GM19463 (cell line): Measurements from ENCODE around the gene GAS5.
"Not testable (repeated sequence)": the region's sequence is repeated elsewhere in the genome, so short reads cannot be mapped to it uniquely, and the experiment has no call there.

ENCODE experiments used
- ATAC-seq: cut with Tn5 transposase; IDR thresholded peaks from one replicate; pipeline ENCODE4 v1.9.1; 2021; ENCODE audit warnings: mild to moderate bottlenecking, moderate library complexity; ENCODE audit not compliant: unreplicated experiment

The GAS5 gene

GRCh38 chr1:173867753-173868265 is at the start of gene GAS5:
Gene GAS5, minus strand, starts transcription at chr1:173867989.
- peak; percentile 60 for ATAC-seq

- ATAC-seq = no peak
Observed at GRCh38 chr1:173917149-173917548, 49.4 kb upstream of the GAS5 start, which contains the start of gene SERPINC1. Gene SERPINC1, minus strand, starts transcription at chr1:173917327. Its CDS starts 68 bp downstream, at chr1:173917259.

- ATAC-seq = no peak
Observed at GRCh38 chr1:173916667-173917066, 48.9 kb upstream of the GAS5 start.

- ATAC-seq = no peak
Observed at GRCh38 chr1:173915596-173915995, 47.8 kb upstream of the GAS5 start.

- ATAC-seq = no peak
Observed at GRCh38 chr1:173914366-173914871, 46.6 kb upstream of the GAS5 start.

- ATAC-seq = no peak
Observed at GRCh38 chr1:173913111-173913510, 45.3 kb upstream of the GAS5 start.

GRCh38 chr1:173903827-173904531 is 36.2 kb upstream of the GAS5 start:
- ATAC-seq = no peak

GRCh38 chr1:173900992-173901391 is 33.2 kb upstream of the GAS5 start:
- no peak for ATAC-seq

- no peak for ATAC-seq
Observed at GRCh38 chr1:173900427-173900826, 32.6 kb upstream of the GAS5 start.

- no peak for ATAC-seq
Observed at GRCh38 chr1:173894189-173894588, 26.4 kb upstream of the GAS5 start.

GRCh38 chr1:173893611-173894010 is 25.8 kb upstream of the GAS5 start:
- no peak for ATAC-seq

GRCh38 chr1:173889885-173890284 is 22.1 kb upstream of the GAS5 start:
- ATAC-seq = no peak

- no peak for ATAC-seq
Observed at GRCh38 chr1:173888749-173889148, 21.0 kb upstream of the GAS5 start.

- ATAC-seq = no peak
Observed at GRCh38 chr1:173887627-173888026, 19.8 kb upstream of the GAS5 start.

GRCh38 chr1:173886746-173887611 is 19.2 kb upstream of the GAS5 start:
- ATAC-seq = no peak

- no peak for ATAC-seq
Observed at GRCh38 chr1:173884701-173885100, 16.9 kb upstream of the GAS5 start.

GRCh38 chr1:173881117-173881516 is 13.3 kb upstream of the GAS5 start:
- not testable (repeated sequence) for ATAC-seq

GRCh38 chr1:173878251-173878650 is 10.5 kb upstream of the GAS5 start:
- no peak for ATAC-seq

GRCh38 chr1:173876732-173877131 is 8.9 kb upstream of the GAS5 start:
- no peak for ATAC-seq

GRCh38 chr1:173871500-173871899 is 3.7 kb upstream of the GAS5 start:
- ATAC-seq = no peak

- no peak for ATAC-seq
Observed at GRCh38 chr1:173871091-173871490, 3.3 kb upstream of the GAS5 start.
